Calu3 (cell line): Measurements from ENCODE around the gene TMED6. TPM values are rescaled to one million over a fixed set of nuclear protein-coding genes. Genes with fewer than 3 reads are reported as not detected.

ENCODE experiments used
- BruUV-seq: library from RNA; stranded (reverse); fragments of 400-500 nt; replicated peaks from 2 replicates; lab custom pipeline; 2021; lab: Mats Ljungman, UMichigan
- CTCF ChIA-PET: fragments of 300-600 bp; sonication (Branson Sonifier 250); formaldehyde crosslinking; loops from one replicate; lab custom pipeline; 2022; ENCODE audit warnings: antibody characterized with exemption; lab: Charles Lee
- DNase-seq: peaks from one replicate; pipeline ENCODE4 v3.0.0; 2022
- H3K27ac Mint-ChIP-seq: one replicate; pipeline ENCODE4 v1.8.0; 2022; ENCODE audit warnings: mixed read lengths; ENCODE audit not compliant: unreplicated experiment
- H3K27me3 Mint-ChIP-seq: one replicate; pipeline ENCODE4 v1.8.0; 2022; ENCODE audit warnings: mixed read lengths; ENCODE audit not compliant: unreplicated experiment
- H3K36me3 Mint-ChIP-seq: one replicate; pipeline ENCODE4 v1.8.0; 2022; ENCODE audit warnings: mild to moderate bottlenecking, moderate library complexity, mixed read lengths; ENCODE audit not compliant: insufficient read depth, unreplicated experiment
- H3K4me1 Mint-ChIP-seq: one replicate; pipeline ENCODE4 v1.8.0; 2022; ENCODE audit warnings: mild to moderate bottlenecking, low read depth, mixed read lengths; ENCODE audit not compliant: unreplicated experiment
- H3K4me3 Mint-ChIP-seq: one replicate; pipeline ENCODE4 v1.8.0; 2022; ENCODE audit warnings: mild to moderate bottlenecking, low read depth, moderate library complexity, mixed read lengths; ENCODE audit not compliant: unreplicated experiment
- H3K9me3 Mint-ChIP-seq: one replicate; pipeline ENCODE4 v1.8.0; 2022; ENCODE audit warnings: low read depth, mixed read lengths; ENCODE audit not compliant: unreplicated experiment
- intact Hi-C: fragments of 100-400 bp; cut with micrococcal nuclease; formaldehyde crosslinking; loops from one replicate; pipeline ENCODE4 v1.10.0; 2022; ENCODE audit not compliant: unreplicated experiment
- total RNA-seq: library from RNA; stranded (reverse); gene quantifications from 2 replicates; pipeline ENCODE4 v1.2.3, GENCODE V29; 2022
- TF ChIP-seq, protein P1 (sequence below): fragments of 200-600 bp; IDR thresholded peaks from one replicate; pipeline ENCODE4 v1.8.0; 2022; ENCODE audit warnings: antibody characterized with exemption; ENCODE audit not compliant: unreplicated experiment

TMED6 gene
- total RNA-seq, 1 experiment from 2014 or later: 1.4 TPM

DNA sequence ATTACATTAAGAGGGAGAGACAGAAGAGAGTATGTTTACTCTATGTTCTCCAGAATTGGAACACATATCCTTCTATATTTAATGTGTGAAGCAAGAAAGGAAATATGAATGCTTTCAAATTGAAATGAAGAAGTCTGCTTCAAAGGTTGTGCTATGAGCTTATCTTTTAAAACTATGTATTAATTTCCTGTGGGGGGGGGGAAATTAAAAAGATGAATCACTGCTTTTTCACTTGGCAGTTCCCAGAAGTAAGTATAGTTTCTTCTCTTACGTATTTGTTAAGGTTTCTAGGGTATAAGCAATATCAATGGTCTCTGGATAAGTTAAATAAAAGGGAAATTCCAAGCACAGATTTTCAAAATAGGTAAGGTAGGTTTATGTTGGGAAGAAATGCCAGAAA, 27.2 kb upstream of the TMED6 start:
- BruUV-seq: no TSS peak
- Mint-ChIP-seq H3K27ac (no peak overlapping the region), H3K4me1 (peaks cover 5% of the 10 kb centered on the region), H3K27me3 (no peaks in the 10 kb centered on the region), H3K4me3 (no peak overlapping the region), H3K9me3 (no peaks in the 10 kb centered on the region), H3K36me3 (peaks cover 56% of the 10 kb centered on the region)
- DNase-seq: no peak
- CTCF ChIA-PET: interaction anchor here (0.6 kb wide), 2 partner anchors 369 to 1988 kb away, joined by 4 to 6 read pairs; no protein-coding TSS in a partner anchor
- TF ChIP-seq, protein P1, sequence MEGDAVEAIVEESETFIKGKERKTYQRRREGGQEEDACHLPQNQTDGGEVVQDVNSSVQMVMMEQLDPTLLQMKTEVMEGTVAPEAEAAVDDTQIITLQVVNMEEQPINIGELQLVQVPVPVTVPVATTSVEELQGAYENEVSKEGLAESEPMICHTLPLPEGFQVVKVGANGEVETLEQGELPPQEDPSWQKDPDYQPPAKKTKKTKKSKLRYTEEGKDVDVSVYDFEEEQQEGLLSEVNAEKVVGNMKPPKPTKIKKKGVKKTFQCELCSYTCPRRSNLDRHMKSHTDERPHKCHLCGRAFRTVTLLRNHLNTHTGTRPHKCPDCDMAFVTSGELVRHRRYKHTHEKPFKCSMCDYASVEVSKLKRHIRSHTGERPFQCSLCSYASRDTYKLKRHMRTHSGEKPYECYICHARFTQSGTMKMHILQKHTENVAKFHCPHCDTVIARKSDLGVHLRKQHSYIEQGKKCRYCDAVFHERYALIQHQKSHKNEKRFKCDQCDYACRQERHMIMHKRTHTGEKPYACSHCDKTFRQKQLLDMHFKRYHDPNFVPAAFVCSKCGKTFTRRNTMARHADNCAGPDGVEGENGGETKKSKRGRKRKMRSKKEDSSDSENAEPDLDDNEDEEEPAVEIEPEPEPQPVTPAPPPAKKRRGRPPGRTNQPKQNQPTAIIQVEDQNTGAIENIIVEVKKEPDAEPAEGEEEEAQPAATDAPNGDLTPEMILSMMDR: no peak
- intact Hi-C loops: no loop called here

DNA sequence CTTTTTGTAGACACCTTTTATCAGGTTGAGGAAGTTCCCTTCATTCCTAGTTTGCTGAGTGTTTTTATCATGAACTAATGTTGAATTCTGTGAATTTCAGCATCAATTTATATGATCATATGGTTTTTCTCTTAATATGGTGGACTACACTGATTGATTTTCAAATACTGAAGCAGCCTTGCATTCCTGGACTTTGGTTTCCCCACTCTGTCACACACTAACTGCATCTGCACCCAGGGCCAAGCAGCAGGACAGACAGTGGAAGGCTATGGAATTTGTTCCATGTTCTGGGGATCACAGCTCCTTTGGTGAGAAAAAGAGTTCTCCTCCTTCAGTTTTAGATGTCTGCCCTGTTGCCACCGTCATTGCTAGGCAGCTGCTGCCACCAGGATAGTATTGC, 26.4 kb upstream of the TMED6 start:
- BruUV-seq: no TSS peak
- no peaks in the 10 kb centered on the region for H3K27me3 Mint-ChIP-seq
- H3K9me3 Mint-ChIP-seq: no peaks in the 10 kb centered on the region
- H3K4me3 Mint-ChIP-seq: no peak overlapping the region
- intact Hi-C loops: no loop called here
- CTCF ChIA-PET: interaction anchor here (0.6 kb wide), 1 partner anchor 1988 kb away, joined by 4 read pairs; no protein-coding TSS in a partner anchor
- TF ChIP-seq, protein P1: no peak
- no peak for DNase-seq
- no peaks in the 10 kb centered on the region for H3K4me1 Mint-ChIP-seq
- peaks cover 50% of the 10 kb centered on the region for H3K36me3 Mint-ChIP-seq
- no peak overlapping the region for H3K27ac Mint-ChIP-seq

DNA sequence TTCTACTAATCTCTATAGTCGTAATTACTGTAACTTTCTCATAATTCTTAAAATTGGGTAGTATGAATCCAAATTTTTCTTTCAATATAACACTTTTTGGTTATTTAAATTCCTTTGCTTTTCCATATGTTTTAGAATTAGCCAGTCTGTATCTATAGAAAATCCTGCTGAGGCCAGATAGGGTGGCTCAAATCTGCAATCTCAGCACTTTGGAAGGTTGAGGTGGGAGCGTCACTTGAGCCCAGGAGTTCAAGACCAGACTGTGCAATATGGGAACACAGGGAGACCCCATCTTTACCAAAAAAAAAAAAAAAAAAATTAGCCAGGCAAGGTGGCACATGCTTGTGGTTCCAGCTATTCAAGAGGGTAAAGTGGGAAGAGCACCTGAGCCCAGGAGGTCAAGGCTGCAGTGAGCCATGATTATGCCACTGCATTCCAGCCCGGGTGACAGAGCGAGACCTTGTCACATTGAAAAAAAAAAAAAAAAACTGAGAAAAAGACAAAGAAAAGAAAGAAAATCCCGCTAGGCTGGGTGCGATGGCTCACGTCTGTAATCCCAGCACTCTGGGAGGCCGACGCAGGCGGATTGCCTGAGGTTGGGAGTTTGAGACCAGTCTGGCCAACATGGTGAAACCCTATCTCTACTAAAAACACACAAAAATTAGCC, 24.9 kb upstream of the TMED6 start:
- BruUV-seq: no TSS peak
- CTCF ChIA-PET: no interaction called here
- TF ChIP-seq, protein P1: no peak
- Mint-ChIP-seq H3K4me3 (no peak overlapping the region), H3K27ac (no peak overlapping the region), H3K27me3 (no peaks in the 10 kb centered on the region), H3K4me1 (no peaks in the 10 kb centered on the region), H3K36me3 (peaks cover 45% of the 10 kb centered on the region), H3K9me3 (no peaks in the 10 kb centered on the region)
- no peak for DNase-seq
- intact Hi-C loops: no loop called here

DNA sequence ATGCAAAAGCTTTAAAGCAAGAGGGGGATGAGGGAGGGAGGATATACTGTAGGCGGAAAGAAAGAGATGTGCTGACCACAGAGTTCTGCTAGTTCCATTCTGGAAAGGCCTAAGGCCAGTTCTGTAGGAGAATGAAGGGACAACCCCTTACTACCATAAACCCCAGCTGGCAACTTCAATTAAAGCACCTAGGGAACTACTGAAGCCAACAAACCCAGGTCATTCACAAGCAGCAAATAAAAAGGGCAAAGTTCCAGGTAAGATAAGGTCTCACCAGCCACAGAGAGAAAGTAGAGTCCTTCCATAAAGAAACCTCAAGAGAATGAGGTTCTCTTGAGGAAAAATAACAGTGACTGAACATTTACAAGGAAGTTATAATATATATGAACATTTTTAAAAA, 21.4 kb upstream of the TMED6 start:
- Mint-ChIP-seq H3K36me3 (peaks cover 39% of the 10 kb centered on the region), H3K27me3 (no peaks in the 10 kb centered on the region), H3K27ac (no peak overlapping the region), H3K4me3 (no peak overlapping the region), H3K4me1 (no peaks in the 10 kb centered on the region), H3K9me3 (no peaks in the 10 kb centered on the region)
- CTCF ChIA-PET: no interaction called here
- BruUV-seq: no TSS peak
- no peak for DNase-seq
- intact Hi-C loops: no loop called here
- TF ChIP-seq, protein P1: no peak
